A549 (cell line): ENCODE data around the gene RNF175. TPM values are rescaled to one million over a fixed set of nuclear protein-coding genes. Genes with fewer than 3 reads are reported as not detected.

ENCODE experiments used
- ATAC-seq, 2 experiments: fragments of 200-7000 bp in 1 of 2; fragments of >200 bp in 1 of 2; cut with Nextera tagmentation in 1 of 2; cut with Tn5 transposase in 1 of 2; 3 replicates each; pipeline versions ENCODE4 v1.8.0 to v1.9.1; 2018 to 2020; ENCODE audit warnings: mild to moderate bottlenecking in 1 of 2, moderate library complexity in 1 of 2
- CTCF ChIA-PET: fragments of 300-600 bp; sonication (Branson Sonifier 250); formaldehyde crosslinking; extraction: SDS; loops from one replicate; lab custom pipeline; 2021; ENCODE audit warnings: antibody characterized with exemption, inconsistent platforms; lab: Yijun Ruan, JAX
- POLR2A ChIA-PET: fragments of 350-600 bp; formaldehyde crosslinking; extraction: SDS; loops from one replicate; lab custom pipeline; 2021; ENCODE audit warnings: antibody characterized with exemption, inconsistent platforms; lab: Yijun Ruan, JAX
- DNase-seq, 2 experiments: peaks; one replicate each; pipeline versions ENCODE4 v3.0.0 to v3.0.0-alpha.2; 2011 to 2016; ENCODE audit warnings: low read depth in 1 of 2, low spot score in 1 of 2
- FAIRE-seq: peaks from 2 replicates; lab custom pipeline; 2011; peaks lifted over from hg19 to GRCh38; lab: Jason Lieb, UNC
- H3K27ac ChIP-seq, 2 experiments: fragments of >200 bp; sonication (Bioruptor Twin); formaldehyde crosslinking; 3 replicates each; pipeline ENCODE4 v1.5.1; 2016 to 2017
- H3K4me1 ChIP-seq: fragments of >200 bp; sonication (Bioruptor Twin); formaldehyde crosslinking; 3 replicates; pipeline ENCODE4 v1.6.1; 2016
- H3K4me2 ChIP-seq: fragments of >200 bp; sonication (Bioruptor Twin); formaldehyde crosslinking; 3 replicates; pipeline ENCODE4 v1.6.1; 2016
- H3K4me3 ChIP-seq: fragments of >200 bp; sonication (Bioruptor Twin); formaldehyde crosslinking; 3 replicates; pipeline ENCODE4 v1.5.1; 2016
- H3K9me3 ChIP-seq: fragments of >200 bp; sonication (Bioruptor Twin); formaldehyde crosslinking; 3 replicates; pipeline ENCODE4 v1.6.1; 2016
- CEBPB ChIP-seq, 2 experiments: fragments of >200 bp in 1 of 2; sonication (Bioruptor Twin) in 1 of 2; formaldehyde crosslinking in 1 of 2; IDR thresholded peaks; 2 replicates each; pipeline ENCODE4 v1.6.1; 2012 to 2016
- ZC3H11A ChIP-seq: fragments of 450-650 bp; IDR thresholded peaks from 2 replicates; pipeline ENCODE4 v1.6.1; 2014; ENCODE audit warnings: antibody characterized with exemption, mild to moderate bottlenecking
- WGBS: methylation state at CpG from one replicate; pipeline ENCODE4 v1.1.6; 2017; ENCODE audit errors: missing lambda C conversion rate; 5-methylcytosine and 5-hydroxymethylcytosine counted together
- polyA plus RNA-seq, 4 experiments: library from polyadenylated mRNA; depleted of rRNA in 3 of 4; stranded (reverse); fragments of >200 nt; fragmentation: RNase III in 1 of 4; extraction: RNeasy Plus Mini Kit Qiagen cat#74134 plus additional on column Dnase treatment in 1 of 4; gene quantifications; 2 replicates in 3 of 4; 3 replicates in 1 of 4; pipeline ENCODE4 v1.2.3, GENCODE V29; 2011 to 2017

The RNF175 gene
- polyA plus RNA-seq, 2 of the 4 experiments (the other 2 are of a cell fraction), result not detected

GRCh38 chr4:153661215-153661822 lies 98.5 kb downstream of the RNF175 start:
- no peaks in the 10 kb centered on the region for H3K9me3 ChIP-seq
- no peak overlapping the region for H3K27ac ChIP-seq
- no peak overlapping the region for H3K4me3 ChIP-seq
- H3K4me1 ChIP-seq, result no peaks in the 10 kb centered on the region
- ChIA-PET CTCF (no interaction called here), POLR2A (no interaction called here)
- H3K4me2 ChIP-seq, result no peak overlapping the region
- DNase-seq, result no peak
- no peak for FAIRE-seq
- no peak for ATAC-seq
- peak in 1 of 2 experiments; percentile 21; a peak in 1 of 4 replicates for TF ChIP-seq CEBPB (IDR thresholded peaks at IDR 0.05)
- no peak for TF ChIP-seq ZC3H11A
- TF ChIP-seq, all 56 proteins: peak for 1
- 18% methylated on average over 6 of the region's 6 CpGs for WGBS

Other genes with a start within 250 kb of the RNF175 start
- gene TLR2, start 75.7 kb downstream of the RNF175 start, polyA plus RNA-seq (2011; rRNA removed), result 0.13 and 0.14 TPM in 2 replicates
- not detected in 3 replicates for gene TLR2, start 75.7 kb downstream of the RNF175 start, polyA plus RNA-seq (2017; fragmentation: RNase III; extraction: RNeasy Plus Mini Kit Qiagen cat#74134 plus additional on column Dnase treatment)
- not detected in 2 replicates for gene SFRP2, start 29.1 kb upstream of the RNF175 start, polyA plus RNA-seq (2011; rRNA removed)
- not detected in 3 replicates for gene SFRP2, start 29.1 kb upstream of the RNF175 start, polyA plus RNA-seq (2017; fragmentation: RNase III; extraction: RNeasy Plus Mini Kit Qiagen cat#74134 plus additional on column Dnase treatment)